Chondrocyte (in vitro differentiated cells): Measurements from ENCODE around the gene DNAJB12. TPM values are rescaled to one million over a fixed set of nuclear protein-coding genes. Genes with fewer than 3 reads are reported as not detected.

Source experiments
- DNase-seq: peaks from one replicate; pipeline ENCODE4 v3.0.0; 2021; ENCODE audit warnings: mixed read lengths, low spot score
- H3K27ac Mint-ChIP-seq: one replicate; pipeline ENCODE4 v1.8.0; 2021; ENCODE audit warnings: mild to moderate bottlenecking, moderate library complexity, mixed read lengths; ENCODE audit not compliant: unreplicated experiment
- H3K27me3 Mint-ChIP-seq: 2 replicates; pipeline ENCODE4 v1.8.0; 2021; ENCODE audit warnings: low read depth, mixed read lengths
- H3K36me3 Mint-ChIP-seq: 2 replicates; pipeline ENCODE4 v1.8.0; 2021; ENCODE audit warnings: low read depth, mixed read lengths
- H3K4me1 Mint-ChIP-seq: 2 replicates; pipeline ENCODE4 v1.8.0; 2021; ENCODE audit warnings: low read depth, mild to moderate bottlenecking, mixed read lengths
- H3K4me3 Mint-ChIP-seq: one replicate; pipeline ENCODE4 v1.8.0; 2021; ENCODE audit warnings: mild to moderate bottlenecking, moderate library complexity, mixed read lengths; ENCODE audit not compliant: unreplicated experiment
- H3K9me3 Mint-ChIP-seq: 2 replicates; pipeline ENCODE4 v1.8.0; 2021; ENCODE audit warnings: low read depth, mixed read lengths
- total RNA-seq: library from RNA; stranded (reverse); gene quantifications from 3 replicates; pipeline ENCODE4 v1.2.1, GENCODE V29; 2021
- TF ChIP-seq, protein P1 (sequence below): fragments of 200-600 bp; sonication (generic); IDR thresholded peaks from 2 replicates; pipeline ENCODE4 v1.5.0; 2021; ENCODE audit warnings: antibody characterized with exemption, mild to moderate bottlenecking, moderate library complexity

Gene DNAJB12
- total RNA-seq, 1 donor from 2014 or later = 28.7 TPM

DNA sequence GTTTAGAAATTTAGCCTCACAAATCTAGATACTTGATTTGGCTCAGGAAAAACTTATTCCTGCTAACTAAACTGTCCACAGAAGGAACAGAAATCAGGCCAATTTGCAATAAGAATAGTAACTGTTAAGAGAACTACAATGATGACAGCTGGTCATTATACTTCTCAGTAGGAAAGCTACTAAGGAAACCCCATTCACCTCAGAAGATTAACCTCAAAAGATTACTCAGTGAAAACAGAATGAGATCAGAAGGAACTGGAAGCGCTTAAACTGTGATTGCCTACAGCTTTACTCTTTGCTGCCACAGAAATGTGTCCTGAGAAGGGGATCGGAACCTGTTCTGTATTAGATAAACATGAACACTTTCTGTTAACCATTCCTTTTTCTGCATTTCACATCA, 24.3 kb upstream of the DNAJB12 start:
- DNase-seq = no peak
- peaks cover 2% of the 10 kb centered on the region for H3K36me3 Mint-ChIP-seq
- H3K27ac Mint-ChIP-seq = no peak overlapping the region
- H3K4me3 Mint-ChIP-seq = no peak overlapping the region
- H3K27me3 Mint-ChIP-seq = no peaks in the 10 kb centered on the region
- TF ChIP-seq, protein P1, sequence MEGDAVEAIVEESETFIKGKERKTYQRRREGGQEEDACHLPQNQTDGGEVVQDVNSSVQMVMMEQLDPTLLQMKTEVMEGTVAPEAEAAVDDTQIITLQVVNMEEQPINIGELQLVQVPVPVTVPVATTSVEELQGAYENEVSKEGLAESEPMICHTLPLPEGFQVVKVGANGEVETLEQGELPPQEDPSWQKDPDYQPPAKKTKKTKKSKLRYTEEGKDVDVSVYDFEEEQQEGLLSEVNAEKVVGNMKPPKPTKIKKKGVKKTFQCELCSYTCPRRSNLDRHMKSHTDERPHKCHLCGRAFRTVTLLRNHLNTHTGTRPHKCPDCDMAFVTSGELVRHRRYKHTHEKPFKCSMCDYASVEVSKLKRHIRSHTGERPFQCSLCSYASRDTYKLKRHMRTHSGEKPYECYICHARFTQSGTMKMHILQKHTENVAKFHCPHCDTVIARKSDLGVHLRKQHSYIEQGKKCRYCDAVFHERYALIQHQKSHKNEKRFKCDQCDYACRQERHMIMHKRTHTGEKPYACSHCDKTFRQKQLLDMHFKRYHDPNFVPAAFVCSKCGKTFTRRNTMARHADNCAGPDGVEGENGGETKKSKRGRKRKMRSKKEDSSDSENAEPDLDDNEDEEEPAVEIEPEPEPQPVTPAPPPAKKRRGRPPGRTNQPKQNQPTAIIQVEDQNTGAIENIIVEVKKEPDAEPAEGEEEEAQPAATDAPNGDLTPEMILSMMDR = no peak
- no peaks in the 10 kb centered on the region for H3K9me3 Mint-ChIP-seq
- H3K4me1 Mint-ChIP-seq = peaks cover 5% of the 10 kb centered on the region

- H3K27ac Mint-ChIP-seq = no peak overlapping the region
- no peaks in the 10 kb centered on the region for H3K9me3 Mint-ChIP-seq
- DNase-seq = no peak
- peaks cover 5% of the 10 kb centered on the region for H3K4me1 Mint-ChIP-seq
- no peak overlapping the region for H3K4me3 Mint-ChIP-seq
- H3K36me3 Mint-ChIP-seq = peaks cover 4% of the 10 kb centered on the region
- no peaks in the 10 kb centered on the region for H3K27me3 Mint-ChIP-seq
- TF ChIP-seq, protein P1 = peak; percentile 38
These were observed 20.9 kb upstream of the DNAJB12 start for GRCh38 chr10:72375585-72375984.

DNA sequence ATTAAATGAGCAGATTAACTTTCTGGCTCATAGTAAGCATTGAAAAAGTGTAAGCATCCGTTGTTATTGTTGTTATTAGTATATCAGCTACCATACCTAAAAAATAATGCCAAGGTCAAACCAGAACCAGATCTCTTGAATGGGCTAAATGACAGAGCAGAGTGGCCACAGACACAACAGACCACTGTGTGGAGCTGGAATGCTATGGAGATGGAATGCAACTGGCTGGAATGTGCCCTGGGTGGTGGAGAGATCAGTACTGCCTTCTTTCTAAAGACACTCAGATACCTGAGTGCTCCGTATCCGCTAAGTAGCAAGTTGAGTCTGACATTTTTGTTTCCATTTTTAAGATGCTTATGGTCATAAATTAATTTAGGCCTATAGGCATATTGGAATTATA, 20.5 kb upstream of the DNAJB12 start:
- H3K9me3 Mint-ChIP-seq = no peaks in the 10 kb centered on the region
- no peak overlapping the region for H3K27ac Mint-ChIP-seq
- H3K4me1 Mint-ChIP-seq = peaks cover 5% of the 10 kb centered on the region
- no peaks in the 10 kb centered on the region for H3K27me3 Mint-ChIP-seq
- no peak for DNase-seq
- H3K36me3 Mint-ChIP-seq = peaks cover 4% of the 10 kb centered on the region
- no peak overlapping the region for H3K4me3 Mint-ChIP-seq
- TF ChIP-seq, protein P1 = peak; percentile 55

DNA sequence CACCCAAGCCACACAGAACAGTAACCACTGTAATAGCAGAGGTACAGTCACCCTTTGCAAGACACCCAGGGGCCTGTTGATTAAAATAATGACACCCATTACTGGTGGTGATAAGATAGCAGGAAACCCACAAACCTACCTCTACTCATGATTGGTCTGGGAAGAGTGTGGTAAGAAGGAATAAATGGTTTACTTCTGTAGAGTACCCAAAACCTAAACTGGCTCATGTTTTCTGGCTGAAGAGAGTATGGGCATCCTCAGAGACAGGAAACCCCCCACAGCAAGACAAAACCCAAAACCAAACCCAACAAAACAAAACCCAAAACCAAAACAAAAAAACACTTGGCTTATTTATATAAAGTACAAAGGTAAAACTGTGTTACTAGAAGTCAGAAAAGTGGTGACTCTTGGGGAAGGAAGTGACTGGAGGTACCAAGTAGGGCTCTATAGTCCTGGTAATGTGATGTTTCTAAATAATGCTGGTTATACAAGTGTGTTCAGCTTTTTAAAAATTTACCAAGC, 15.5 kb upstream of the DNAJB12 start:
- TF ChIP-seq, protein P1 = no peak
- H3K36me3 Mint-ChIP-seq = peaks cover 8% of the 10 kb centered on the region
- H3K27me3 Mint-ChIP-seq = no peaks in the 10 kb centered on the region
- no peaks in the 10 kb centered on the region for H3K9me3 Mint-ChIP-seq
- no peak overlapping the region for H3K4me3 Mint-ChIP-seq
- H3K27ac Mint-ChIP-seq = no peak overlapping the region
- H3K4me1 Mint-ChIP-seq = peaks cover 3% of the 10 kb centered on the region
- no peak for DNase-seq

- Mint-ChIP-seq H3K27ac (no peak overlapping the region), H3K9me3 (no peaks in the 10 kb centered on the region), H3K27me3 (no peaks in the 10 kb centered on the region), H3K36me3 (peaks cover 6% of the 10 kb centered on the region), H3K4me3 (no peak overlapping the region), H3K4me1 (peaks cover 14% of the 10 kb centered on the region)
- peak; percentile 27 for DNase-seq
- TF ChIP-seq, protein P1 = no peak
These were observed 12.7 kb upstream of the DNAJB12 start for GRCh38 chr10:72367301-72367960.
